GM10266 (cell line): ENCODE results near the gene DNAJB1.
A peak's percentile ranks its signal among the peaks of the same experiment; 100 is the strongest.

Experiments used
- DNase-seq: peaks from one replicate; pipeline ENCODE4 v3.0.0; 2012; ENCODE audit errors: extremely low spot score
- CTCF ChIP-seq: IDR thresholded peaks from 2 replicates; pipeline ENCODE4 v1.5.1; 2012; ENCODE audit warnings: mild to moderate bottlenecking, low read depth; ENCODE audit not compliant: control insufficient read depth, insufficient read depth; ENCODE audit errors: missing control alignments

DNAJB1 gene

GRCh38 chr19:14563590-14563926 is 45.4 kb upstream of the DNAJB1 start:
- DNase-seq: no peak
- no peak for TF ChIP-seq CTCF

GRCh38 chr19:14562660-14563589 is 44.7 kb upstream of the DNAJB1 start:
- DNase-seq: no peak
- TF ChIP-seq CTCF: no peak

- TF ChIP-seq CTCF: no peak
These were observed 43.7 kb upstream of the DNAJB1 start for GRCh38 chr19:14561847-14562351.

GRCh38 chr19:14561249-14561648 is 43.1 kb upstream of the DNAJB1 start:
- DNase-seq: no peak
- TF ChIP-seq CTCF: no peak

More at GRCh38 chr19:14561847-14562351, 43.7 kb upstream of the DNAJB1 start:
- peak; percentile 73 for DNase-seq

GRCh38 chr19:14560776-14561108 is 42.5 kb upstream of the DNAJB1 start:
- TF ChIP-seq CTCF: no peak
- no peak for DNase-seq

- DNase-seq: no peak
- TF ChIP-seq CTCF: no peak
These were observed 41.9 kb upstream of the DNAJB1 start for GRCh38 chr19:14559916-14560775.

- DNase-seq: no peak
- TF ChIP-seq CTCF: no peak
These were observed 40.3 kb upstream of the DNAJB1 start for GRCh38 chr19:14558370-14559066.
